Measurements from ENCODE around the gene CBX3. TPM values are rescaled to one million over a fixed set of nuclear protein-coding genes. Genes with fewer than 3 reads are reported as not detected.
"Not testable (repeated sequence)": the region's sequence is repeated elsewhere in the genome, so short reads cannot be mapped to it uniquely, and the experiment has no call there.

Gene CBX3
- polyA plus RNA-seq (ENCODE audit: low read depth in 6 of 6), result 100 to 1,000 TPM in 2 of 6 donors, 10 to 100 TPM in 4; 83.0 to 153 (median 94.2) TPM

GRCh38 chr7:26201247-26202018, at the start of gene CBX3:
Gene CBX3, plus strand, starts transcription at chr7:26201745. Its CDS starts 1,254 bp downstream, at chr7:26202999.
- Mint-ChIP-seq H3K4me1 (peaks cover 42 to 68% (median 44%) of the 10 kb centered on the region in 3 donors), H3K36me3 (peaks cover 33 to 42% of the 10 kb centered on the region in 2 donors), H3K27ac (peak within 1 kb of the TSS; percentile 99 to 100 (median 100)), H3K27me3 (no peaks in the 10 kb centered on the region), H3K9me3 (peaks cover 0 to 4% (median 0%) of the 10 kb centered on the region in 7 donors), H3K4me3 (peak within 1 kb of the TSS; percentile 97 to 100 (median 100))
- peak; percentile 45 to 50 for ATAC-seq (ENCODE audit: low read depth in 2 of 2)
- DNase-seq, result peak; percentile 92

GRCh38 chr7:26151953-26152781, 49.4 kb upstream of the CBX3 start, which contains the start of gene NFE2L3:
Gene NFE2L3, plus strand, starts transcription at chr7:26152198. Its CDS starts 301 bp downstream, at chr7:26152499.
- Mint-ChIP-seq H3K4me1 (peaks cover 36 to 53% (median 47%) of the 10 kb centered on the region in 3 donors), H3K27me3 (peaks cover 0 to 5% (median 0%) of the 10 kb centered on the region in 3 donors), H3K9me3 (peaks cover 0 to 3% (median 0%) of the 10 kb centered on the region in 7 donors), H3K36me3 (no peaks in the 10 kb centered on the region), H3K4me3 (peak within 1 kb of the TSS; percentile 77 to 96 (median 92)), H3K27ac (peak within 1 kb of the TSS; percentile 66 to 97 (median 86))
- peak; percentile 77 for DNase-seq
- peak; percentile 70 to 72 for ATAC-seq (ENCODE audit: low read depth in 2 of 2)

- not testable (repeated sequence) for H3K9me3 Mint-ChIP-seq, H3K27me3 Mint-ChIP-seq, H3K36me3 Mint-ChIP-seq
- DNase-seq (peak; percentile 37), ATAC-seq (ENCODE audit: low read depth in 2 of 2) (peak; percentile 17 to 21)
- H3K4me1 Mint-ChIP-seq, result peaks cover 39 to 60% (median 51%) of the 10 kb centered on the region in 3 donors
- H3K4me3 Mint-ChIP-seq, result peak overlapping the region; percentile 77 to 93 (median 90)
- peak overlapping the region in 3 of 6 donors; percentile 48 to 78 (median 53) for H3K27ac Mint-ChIP-seq
Observed at GRCh38 chr7:26152782-26153240, 48.7 kb upstream of the CBX3 start.

GRCh38 chr7:26153241-26153822, 48.2 kb upstream of the CBX3 start:
- Mint-ChIP-seq H3K27ac (peak overlapping the region in 4 of 6 donors; percentile 31 to 78 (median 50)), H3K4me1 (peaks cover 43 to 65% (median 56%) of the 10 kb centered on the region in 3 donors), H3K9me3 (no peaks in the 10 kb centered on the region), H3K27me3 (peaks cover 0 to 5% (median 0%) of the 10 kb centered on the region in 3 donors), H3K36me3 (no peaks in the 10 kb centered on the region), H3K4me3 (peak overlapping the region; percentile 77 to 93 (median 90))
- ATAC-seq (ENCODE audit: low read depth in 2 of 2), result no peak
- DNase-seq, result no peak

- Mint-ChIP-seq H3K4me3 (peak overlapping the region; percentile 77 to 93 (median 90)), H3K36me3 (no peaks in the 10 kb centered on the region), H3K9me3 (no peaks in the 10 kb centered on the region), H3K27me3 (peaks cover 0 to 5% (median 0%) of the 10 kb centered on the region in 3 donors), H3K4me1 (peaks cover 47 to 71% (median 58%) of the 10 kb centered on the region in 3 donors), H3K27ac (peak overlapping the region in 5 of 6 donors; percentile 48 to 78 (median 57))
- ATAC-seq (ENCODE audit: low read depth in 2 of 2) (no peak), DNase-seq (no peak)
Observed at GRCh38 chr7:26153823-26154783, 47.4 kb upstream of the CBX3 start.

- ATAC-seq (ENCODE audit: low read depth in 2 of 2), result no peak
- no peak for DNase-seq
Observed at GRCh38 chr7:26155531-26156375, 45.8 kb upstream of the CBX3 start.

GRCh38 chr7:26156451-26157420, 44.8 kb upstream of the CBX3 start:
- Mint-ChIP-seq H3K27ac (peak overlapping the region in 5 of 6 donors; percentile 75 to 97 (median 82)), H3K36me3 (no peaks in the 10 kb centered on the region), H3K4me1 (peaks cover 40 to 64% (median 47%) of the 10 kb centered on the region in 3 donors), H3K27me3 (no peaks in the 10 kb centered on the region), H3K4me3 (peak overlapping the region; percentile 53 to 88 (median 71)), H3K9me3 (no peaks in the 10 kb centered on the region)
- peak; percentile 62 for DNase-seq
- peak; percentile 77 for ATAC-seq (ENCODE audit: low read depth in 2 of 2)

More at GRCh38 chr7:26155531-26156375, 45.8 kb upstream of the CBX3 start:
- peaks cover 50 to 74% (median 56%) of the 10 kb centered on the region in 3 donors for H3K4me1 Mint-ChIP-seq
- H3K36me3 Mint-ChIP-seq, result no peaks in the 10 kb centered on the region
- H3K9me3 Mint-ChIP-seq, result no peaks in the 10 kb centered on the region
- H3K27me3 Mint-ChIP-seq, result peaks cover 0 to 3% (median 0%) of the 10 kb centered on the region in 3 donors
- peak overlapping the region in 7 of 8 donors; percentile 53 to 88 (median 73) for H3K4me3 Mint-ChIP-seq
- H3K27ac Mint-ChIP-seq, result peak overlapping the region in 4 of 6 donors; percentile 82 to 97 (median 88)

GRCh38 chr7:26157520-26158105, 43.9 kb upstream of the CBX3 start:
- Mint-ChIP-seq H3K27ac (peak overlapping the region in 4 of 6 donors; percentile 41 to 97 (median 80)), H3K4me3 (peak overlapping the region in 3 of 8 donors; percentile 22 to 69 (median 37)), H3K36me3 (no peaks in the 10 kb centered on the region), H3K9me3 (no peaks in the 10 kb centered on the region), H3K27me3 (no peaks in the 10 kb centered on the region), H3K4me1 (peaks cover 39 to 62% (median 45%) of the 10 kb centered on the region in 3 donors)
- no peak for ATAC-seq (ENCODE audit: low read depth in 2 of 2)
- DNase-seq, result no peak

- H3K4me3 Mint-ChIP-seq, result peak overlapping the region in 1 of 8 donors; percentile 37
- H3K4me1 Mint-ChIP-seq, result peaks cover 25 to 49% (median 31%) of the 10 kb centered on the region in 3 donors
- no peak for DNase-seq
- peak overlapping the region in 1 of 6 donors; percentile 54 for H3K27ac Mint-ChIP-seq
- peaks cover 0 to 5% (median 0%) of the 10 kb centered on the region in 7 donors for H3K9me3 Mint-ChIP-seq
- ATAC-seq (ENCODE audit: low read depth in 2 of 2), result no peak
- H3K27me3 Mint-ChIP-seq, result no peaks in the 10 kb centered on the region
- no peaks in the 10 kb centered on the region for H3K36me3 Mint-ChIP-seq
Observed at GRCh38 chr7:26159243-26159642, 42.3 kb upstream of the CBX3 start.

GRCh38 chr7:26160896-26161295, 40.6 kb upstream of the CBX3 start:
- peaks cover 0 to 8% (median 0%) of the 10 kb centered on the region in 7 donors for H3K9me3 Mint-ChIP-seq
- ATAC-seq (ENCODE audit: low read depth in 2 of 2), result no peak
- DNase-seq, result no peak
- H3K36me3 Mint-ChIP-seq, result no peaks in the 10 kb centered on the region
- H3K4me1 Mint-ChIP-seq, result peaks cover 16 to 33% (median 19%) of the 10 kb centered on the region in 3 donors
- no peak overlapping the region for H3K4me3 Mint-ChIP-seq
- H3K27me3 Mint-ChIP-seq, result no peaks in the 10 kb centered on the region
- H3K27ac Mint-ChIP-seq, result no peak overlapping the region
